ENCODE results near the gene RAD51C.
"Not testable (repeated sequence)": the region's sequence is repeated elsewhere in the genome, so short reads cannot be mapped to it uniquely, and the experiment has no call there.

The RAD51C gene

GRCh38 chr17:58664302-58664701 is 28.1 kb upstream of the RAD51C start:
- Histone ChIP-seq H3K4me3 (no peak overlapping the region), H3K27ac (no peak overlapping the region), H3K36me3 (ENCODE audit: insufficient read depth, low read length) (no peaks in the 10 kb centered on the region), H3K9me3 (ENCODE audit: low read depth, low read length) (no peaks in the 10 kb centered on the region), H3K9ac (ENCODE audit: insufficient read length) (no peak overlapping the region)
- TF ChIP-seq POLR2AphosphoS5 (IDR thresholded peaks at IDR 0.05; ENCODE audit: borderline replicate concordance, low read depth, low read length) (no peak), EZH2 (IDR thresholded peaks at IDR 0.05) (no peak), FOXP2 (optimal IDR thresholded peaks at IDR 0.05; ENCODE audit: control extremely low read depth, extremely low read length, insufficient read depth) (no peak)
- no peak for DNase-seq (ENCODE audit: low read depth, low spot score)

DNA sequence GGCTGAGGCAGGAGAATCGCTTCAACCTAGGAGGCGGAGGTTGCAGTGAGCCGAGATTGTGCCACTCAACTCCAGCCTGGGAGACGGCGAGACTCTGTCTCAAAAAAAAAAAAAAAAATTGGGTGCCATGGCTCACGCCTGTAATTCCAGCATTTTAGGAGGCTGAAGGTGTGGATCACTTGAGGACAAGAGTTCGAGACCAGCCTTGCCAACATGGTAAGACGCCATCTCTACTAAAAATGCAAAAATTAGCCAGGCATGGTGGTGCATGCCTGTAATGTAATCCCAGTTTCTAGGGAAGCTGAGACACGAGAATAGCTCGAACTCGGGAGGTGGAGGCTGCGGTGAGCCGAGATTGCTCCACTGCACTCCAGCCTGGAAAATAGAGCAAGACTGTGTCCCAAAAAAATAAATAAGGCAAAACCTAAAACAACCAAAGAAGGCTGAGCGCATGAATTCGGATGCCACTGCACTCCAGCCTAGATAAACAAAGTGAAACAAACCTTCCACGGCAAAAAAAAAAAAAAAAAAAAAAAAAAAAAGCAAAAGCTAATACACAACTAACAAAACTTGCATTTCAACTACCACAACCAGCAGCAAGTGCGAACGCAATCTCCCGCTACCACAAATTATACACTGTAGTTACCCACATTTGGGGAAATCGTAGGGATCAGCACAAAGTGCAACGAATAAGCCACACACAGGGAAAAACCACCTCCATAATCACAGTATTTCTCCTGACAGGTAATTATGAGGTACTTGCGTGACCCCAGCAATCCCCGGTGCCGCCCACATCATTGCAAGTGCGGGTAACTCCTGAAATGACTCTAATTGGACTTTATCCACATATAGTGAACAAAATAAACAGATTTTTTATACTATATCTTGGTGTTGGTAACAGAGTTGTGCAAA is 26.2 kb upstream of the RAD51C start:
- Histone ChIP-seq H3K27ac (no peak overlapping the region), H3K4me3 (no peak overlapping the region), H3K9me3 (ENCODE audit: low read depth, low read length) (no peaks in the 10 kb centered on the region), H3K9ac (ENCODE audit: insufficient read length) (no peak overlapping the region), H3K36me3 (ENCODE audit: insufficient read depth, low read length) (no peaks in the 10 kb centered on the region)
- no peak for TF ChIP-seq EZH2 (IDR thresholded peaks at IDR 0.05)
- no peak for DNase-seq (ENCODE audit: low read depth, low spot score)

DNA sequence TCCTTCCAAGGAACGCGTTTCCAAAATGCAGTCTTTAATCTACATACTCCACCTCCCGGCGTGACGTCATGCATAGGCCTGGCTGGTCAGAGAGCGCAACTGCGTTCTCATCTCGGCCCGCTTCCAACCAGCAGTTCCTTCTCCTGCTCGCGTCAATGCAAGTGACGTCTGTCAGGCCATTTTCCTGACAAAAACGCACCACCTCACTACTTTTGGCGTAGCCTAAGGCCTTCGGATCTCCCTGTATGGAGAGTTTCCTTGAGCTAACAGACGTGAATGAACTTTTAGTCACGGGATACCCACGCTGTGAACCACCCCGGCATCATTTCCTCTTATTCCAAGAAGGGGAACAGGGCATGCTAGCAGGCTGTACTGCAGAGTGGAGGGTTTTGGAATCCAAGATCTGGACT is 25.5 kb upstream of the RAD51C start:
- H3K27ac ChIP-seq = no peak overlapping the region
- no peaks in the 10 kb centered on the region for H3K9me3 ChIP-seq (ENCODE audit: low read depth, low read length)
- DNase-seq (ENCODE audit: low read depth, low spot score) = no peak
- no peaks in the 10 kb centered on the region for H3K36me3 ChIP-seq (ENCODE audit: insufficient read depth, low read length)
- H3K9ac ChIP-seq (ENCODE audit: insufficient read length) = no peak overlapping the region
- no peak for TF ChIP-seq EZH2 (IDR thresholded peaks at IDR 0.05)
- TF ChIP-seq FOXP2 (optimal IDR thresholded peaks at IDR 0.05; ENCODE audit: control extremely low read depth, extremely low read length, insufficient read depth) = no peak
- TF ChIP-seq POLR2AphosphoS5 (IDR thresholded peaks at IDR 0.05; ENCODE audit: borderline replicate concordance, low read depth, low read length) = no peak
- no peak overlapping the region for H3K4me3 ChIP-seq

DNA sequence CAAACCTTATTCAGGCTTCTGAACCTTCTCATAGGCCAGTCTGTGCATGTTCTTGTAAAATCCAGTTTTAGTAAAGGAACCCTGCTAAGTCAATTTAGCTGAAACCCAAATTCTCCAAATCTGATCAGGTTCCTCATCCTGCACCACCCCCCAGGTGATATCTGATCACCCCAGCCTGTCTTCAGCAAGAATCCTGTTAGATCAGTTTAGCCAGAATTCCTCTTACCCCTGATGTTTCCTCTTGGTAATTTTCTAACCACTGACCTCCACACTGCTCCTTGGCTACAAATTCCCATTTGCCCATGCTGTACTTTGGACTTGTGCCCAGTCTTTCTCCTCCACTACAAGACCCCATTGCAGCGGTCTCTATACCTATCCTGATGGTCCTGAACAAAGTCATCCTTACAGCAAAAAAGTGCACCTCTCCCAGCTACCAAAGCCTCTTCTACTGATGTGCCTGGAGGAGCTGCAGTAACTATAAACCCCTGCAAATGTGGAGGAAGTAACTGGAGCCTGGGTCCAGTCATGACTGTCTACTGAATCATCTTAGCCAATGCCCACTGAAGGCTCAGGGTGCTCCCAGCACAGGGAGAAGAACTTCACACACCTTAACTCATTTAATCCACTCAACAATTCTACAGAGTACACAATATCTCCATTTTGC is 24.3 kb upstream of the RAD51C start:
- Histone ChIP-seq H3K9me3 (ENCODE audit: low read depth, low read length) (no peaks in the 10 kb centered on the region), H3K36me3 (ENCODE audit: insufficient read depth, low read length) (no peaks in the 10 kb centered on the region), H3K4me3 (no peak overlapping the region), H3K9ac (ENCODE audit: insufficient read length) (no peak overlapping the region), H3K27ac (no peak overlapping the region)
- no peak for DNase-seq (ENCODE audit: low read depth, low spot score)
- TF ChIP-seq FOXP2 (optimal IDR thresholded peaks at IDR 0.05; ENCODE audit: control extremely low read depth, extremely low read length, insufficient read depth) = no peak
- no peak for TF ChIP-seq POLR2AphosphoS5 (IDR thresholded peaks at IDR 0.05; ENCODE audit: borderline replicate concordance, low read depth, low read length)
- TF ChIP-seq EZH2 (IDR thresholded peaks at IDR 0.05) = no peak

GRCh38 chr17:58668598-58668935 is 23.8 kb upstream of the RAD51C start:
- no peaks in the 10 kb centered on the region for H3K36me3 ChIP-seq (ENCODE audit: insufficient read depth, low read length)
- H3K9ac ChIP-seq (ENCODE audit: insufficient read length) = no peak overlapping the region
- H3K27ac ChIP-seq = no peak overlapping the region
- DNase-seq (ENCODE audit: low read depth, low spot score) = no peak
- no peaks in the 10 kb centered on the region for H3K9me3 ChIP-seq (ENCODE audit: low read depth, low read length)
- TF ChIP-seq EZH2 (IDR thresholded peaks at IDR 0.05) = no peak
- no peak for TF ChIP-seq POLR2AphosphoS5 (IDR thresholded peaks at IDR 0.05; ENCODE audit: borderline replicate concordance, low read depth, low read length)
- TF ChIP-seq FOXP2 (optimal IDR thresholded peaks at IDR 0.05; ENCODE audit: control extremely low read depth, extremely low read length, insufficient read depth) = no peak
- H3K4me3 ChIP-seq = no peak overlapping the region

- H3K9me3 ChIP-seq (ENCODE audit: low read depth, low read length) = no peaks in the 10 kb centered on the region
- no peak overlapping the region for H3K27ac ChIP-seq
- no peaks in the 10 kb centered on the region for H3K36me3 ChIP-seq (ENCODE audit: insufficient read depth, low read length)
- H3K9ac ChIP-seq (ENCODE audit: insufficient read length) = no peak overlapping the region
- no peak for DNase-seq (ENCODE audit: low read depth, low spot score)
- no peak overlapping the region for H3K4me3 ChIP-seq
- TF ChIP-seq POLR2AphosphoS5 (IDR thresholded peaks at IDR 0.05; ENCODE audit: borderline replicate concordance, low read depth, low read length) (no peak), FOXP2 (optimal IDR thresholded peaks at IDR 0.05; ENCODE audit: control extremely low read depth, extremely low read length, insufficient read depth) (no peak), EZH2 (IDR thresholded peaks at IDR 0.05) (no peak)
These were observed 22.5 kb upstream of the RAD51C start for GRCh38 chr17:58669853-58670252.

DNA sequence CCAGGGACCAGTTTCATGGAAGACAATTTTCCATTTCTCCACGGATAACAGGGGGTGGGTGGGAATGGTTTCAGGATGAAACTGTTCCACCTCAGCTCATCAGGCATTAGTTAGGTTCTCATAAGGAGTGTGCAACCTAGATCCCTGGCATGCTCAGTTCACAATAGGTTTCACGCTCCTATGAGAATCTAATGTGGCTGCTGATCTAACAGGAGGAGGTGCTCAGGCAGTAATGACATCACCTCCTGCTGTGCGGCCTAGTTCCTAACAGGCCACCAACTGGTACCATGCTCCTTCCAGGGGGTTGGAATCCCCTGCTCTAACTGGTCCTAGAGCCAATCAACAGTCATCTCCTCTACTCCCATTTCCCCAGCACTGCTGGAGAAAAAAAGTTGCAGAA is 20.4 kb upstream of the RAD51C start:
- Histone ChIP-seq H3K4me3 (no peak overlapping the region), H3K9me3 (ENCODE audit: low read depth, low read length) (no peaks in the 10 kb centered on the region), H3K9ac (ENCODE audit: insufficient read length) (no peak overlapping the region), H3K27ac (no peak overlapping the region), H3K36me3 (ENCODE audit: insufficient read depth, low read length) (no peaks in the 10 kb centered on the region)
- TF ChIP-seq POLR2AphosphoS5 (IDR thresholded peaks at IDR 0.05; ENCODE audit: borderline replicate concordance, low read depth, low read length) = no peak
- no peak for TF ChIP-seq FOXP2 (optimal IDR thresholded peaks at IDR 0.05; ENCODE audit: control extremely low read depth, extremely low read length, insufficient read depth)
- TF ChIP-seq EZH2 (IDR thresholded peaks at IDR 0.05) = no peak
- DNase-seq (ENCODE audit: low read depth, low spot score) = no peak

GRCh38 chr17:58677194-58677880 is 15.1 kb upstream of the RAD51C start:
- Histone ChIP-seq H3K36me3 (ENCODE audit: insufficient read depth, low read length) (no peaks in the 10 kb centered on the region), H3K27ac (no peak overlapping the region), H3K9ac (ENCODE audit: insufficient read length) (no peak overlapping the region), H3K4me3 (no peak overlapping the region), H3K9me3 (ENCODE audit: low read depth, low read length) (no peaks in the 10 kb centered on the region)
- no peak for TF ChIP-seq POLR2AphosphoS5 (IDR thresholded peaks at IDR 0.05; ENCODE audit: borderline replicate concordance, low read depth, low read length)
- TF ChIP-seq EZH2 (IDR thresholded peaks at IDR 0.05) = no peak
- no peak for TF ChIP-seq FOXP2 (optimal IDR thresholded peaks at IDR 0.05; ENCODE audit: control extremely low read depth, extremely low read length, insufficient read depth)
- no peak for DNase-seq (ENCODE audit: low read depth, low spot score)

DNA sequence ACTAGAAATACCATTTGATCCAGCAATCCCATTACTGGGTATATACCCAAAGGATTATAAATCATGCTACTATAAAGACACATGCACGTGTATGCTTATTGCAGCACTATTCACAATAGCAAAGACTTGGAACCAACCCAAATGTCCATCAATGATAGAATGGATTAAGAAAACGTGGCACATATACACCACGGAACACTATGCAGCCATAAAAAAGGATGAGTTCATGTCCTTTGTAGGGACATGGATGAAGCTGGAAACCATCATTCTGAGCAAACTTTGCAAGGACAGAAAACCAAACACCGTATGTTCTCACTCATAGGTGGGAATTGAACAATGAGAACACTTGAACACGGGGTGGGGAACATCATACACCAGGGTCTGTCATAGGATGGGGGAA is 14.1 kb upstream of the RAD51C start:
- H3K27ac ChIP-seq; H3K9me3 ChIP-seq (ENCODE audit: low read depth, low read length); DNase-seq (ENCODE audit: low read depth, low spot score); H3K4me3 ChIP-seq; H3K36me3 ChIP-seq (ENCODE audit: insufficient read depth, low read length); H3K9ac ChIP-seq (ENCODE audit: insufficient read length): not testable (repeated sequence)

All from SK-N-MC (cell line).